Measurements from ENCODE around the gene MBD3L4.

GRCh38 chr19:7063764-7064418 is 23.9 kb upstream of the MBD3L4 start:
- TF ChIP-seq CTCF (conservative IDR thresholded peaks at IDR 0.05 in 1 of 2, IDR thresholded peaks at IDR 0.05 in 1 of 2; ENCODE audit: extremely low read depth in 1 of 2, insufficient read depth in 1 of 2, low read depth in 1 of 2, low read length in 2 of 2) (no peak), EZH2 (IDR thresholded peaks at IDR 0.05; ENCODE audit: borderline replicate concordance, low read length) (no peak)
